ENCODE data around the gene KRTAP1-5. TPM values are rescaled to one million over a fixed set of nuclear protein-coding genes. Genes with fewer than 3 reads are reported as not detected.

Gene KRTAP1-5
- 25.0 and 31.8 TPM in 2 replicates for total RNA-seq

DNA sequence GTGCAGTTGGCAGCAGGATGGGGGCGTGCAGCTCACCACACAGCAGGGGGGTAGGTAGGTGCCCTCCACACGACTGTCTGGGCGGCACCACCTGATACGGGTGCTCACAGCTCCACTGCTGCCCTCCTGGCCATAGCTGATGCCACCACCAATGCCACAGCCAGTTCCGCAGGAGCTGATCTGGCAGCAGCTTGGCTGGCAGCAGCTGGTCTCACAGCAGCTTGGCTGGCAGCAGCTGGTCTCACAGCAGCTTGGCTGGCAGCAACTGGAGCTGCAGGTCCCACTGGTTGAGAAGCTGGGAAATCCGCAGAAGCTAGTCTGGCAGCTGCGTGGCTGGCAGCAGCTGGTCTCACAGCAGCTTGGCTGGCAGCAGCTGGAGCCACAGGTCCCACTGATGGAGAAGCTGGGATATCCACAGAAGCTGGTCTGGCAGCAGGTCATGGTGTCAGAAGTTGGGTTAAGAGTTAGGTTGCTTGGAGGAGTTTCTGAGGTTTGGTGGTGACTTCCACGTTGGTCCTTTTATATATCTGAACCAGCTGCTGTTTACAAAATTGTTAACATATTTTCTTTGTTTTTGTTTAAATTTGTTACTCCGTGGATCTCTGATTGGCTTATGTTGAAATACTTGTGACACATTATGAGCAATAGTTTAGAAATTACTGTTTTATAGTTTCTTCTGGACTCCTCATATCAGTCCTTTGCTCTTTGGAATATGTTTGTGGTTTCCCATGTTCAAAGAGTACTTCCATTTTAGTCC, at the start of gene KRTAP1-5:
TSS of gene KRTAP1-5 (minus strand) at position 494 of the 757 bp plus-strand sequence. CDS start at position 441, 53 bp downstream.
- Histone ChIP-seq H3K27ac (ENCODE audit: low read depth, low read length) (peak within 1 kb of the TSS; percentile 59), H3K27me3 (ENCODE audit: insufficient read depth, low read length) (no peaks in the 10 kb centered on the region), H3K4me2 (ENCODE audit: insufficient read depth, low read length) (peak within 1 kb of the TSS; percentile 67), H3K79me2 (ENCODE audit: insufficient read depth, low read length) (no peaks in the 10 kb centered on the region), H3K9me3 (ENCODE audit: low read depth, low read length) (no peaks in the 10 kb centered on the region), H2AFZ (ENCODE audit: low read length) (peak within 1 kb of the TSS; percentile 36), H3K4me3 (ENCODE audit: insufficient read depth, low read length) (peak within 1 kb of the TSS; percentile 54), H4K20me1 (ENCODE audit: insufficient read depth, low read length) (no peaks in the 10 kb centered on the region), H3K4me1 (ENCODE audit: insufficient read depth, low read length) (peaks cover 36% of the 10 kb centered on the region), H3K36me3 (ENCODE audit: insufficient read depth, low read length) (no peaks in the 10 kb centered on the region)
- TF ChIP-seq CTCF (IDR thresholded peaks at IDR 0.05; ENCODE audit: extremely low read depth, low read depth, low read length), result no peak
- peak; percentile 89 for DNase-seq (ENCODE audit: insufficient read length, low spot score, missing footprints)

DNA sequence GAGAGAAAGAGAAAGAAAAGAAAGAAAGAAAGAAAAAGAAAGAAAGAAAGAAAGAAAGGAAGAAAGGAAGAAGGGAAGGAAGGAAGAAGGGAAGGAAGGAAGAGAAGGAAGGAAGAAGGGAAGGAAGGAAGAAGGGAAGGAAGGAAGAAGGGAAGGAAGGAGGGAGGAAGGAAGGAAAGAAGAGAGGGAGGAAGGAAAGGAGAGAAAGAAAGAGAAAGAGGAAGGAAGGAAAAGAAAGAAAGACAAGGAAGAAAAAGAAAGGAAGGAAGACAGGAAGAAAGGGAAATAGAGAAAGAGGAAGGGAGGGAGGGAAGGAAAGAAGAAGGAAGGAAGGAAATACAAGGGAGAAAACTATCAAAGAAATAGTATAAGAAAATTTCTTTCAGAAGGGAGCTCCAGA, 49.8 kb upstream of the KRTAP1-5 start:
- peaks cover 3% of the 10 kb centered on the region for H3K4me1 ChIP-seq (ENCODE audit: insufficient read depth, low read length)
- no peak overlapping the region for H3K27ac ChIP-seq (ENCODE audit: low read depth, low read length)
- H3K36me3 ChIP-seq (ENCODE audit: insufficient read depth, low read length), result no peaks in the 10 kb centered on the region
- H3K4me2 ChIP-seq (ENCODE audit: insufficient read depth, low read length), result no peak overlapping the region
- H4K20me1 ChIP-seq (ENCODE audit: insufficient read depth, low read length), result no peaks in the 10 kb centered on the region
- H3K27me3 ChIP-seq (ENCODE audit: insufficient read depth, low read length), result no peaks in the 10 kb centered on the region
- H3K9me3 ChIP-seq (ENCODE audit: low read depth, low read length), result no peaks in the 10 kb centered on the region
- H3K79me2 ChIP-seq (ENCODE audit: insufficient read depth, low read length), result no peaks in the 10 kb centered on the region
- TF ChIP-seq CTCF (IDR thresholded peaks at IDR 0.05; ENCODE audit: extremely low read depth, low read depth, low read length), result no peak
- no peak overlapping the region for H2AFZ ChIP-seq (ENCODE audit: low read length)
- no peak overlapping the region for H3K4me3 ChIP-seq (ENCODE audit: insufficient read depth, low read length)
- DNase-seq (ENCODE audit: insufficient read length, low spot score, missing footprints), result no peak

- no peak for TF ChIP-seq CTCF (IDR thresholded peaks at IDR 0.05; ENCODE audit: extremely low read depth, low read depth, low read length)
- no peaks in the 10 kb centered on the region for H3K36me3 ChIP-seq (ENCODE audit: insufficient read depth, low read length)
- H3K79me2 ChIP-seq (ENCODE audit: insufficient read depth, low read length), result no peaks in the 10 kb centered on the region
- no peak overlapping the region for H3K4me3 ChIP-seq (ENCODE audit: insufficient read depth, low read length)
- no peak overlapping the region for H3K27ac ChIP-seq (ENCODE audit: low read depth, low read length)
- H3K9me3 ChIP-seq (ENCODE audit: low read depth, low read length), result no peaks in the 10 kb centered on the region
- H2AFZ ChIP-seq (ENCODE audit: low read length), result no peak overlapping the region
- H4K20me1 ChIP-seq (ENCODE audit: insufficient read depth, low read length), result no peaks in the 10 kb centered on the region
- no peaks in the 10 kb centered on the region for H3K27me3 ChIP-seq (ENCODE audit: insufficient read depth, low read length)
- DNase-seq (ENCODE audit: insufficient read length, low spot score, missing footprints), result no peak
- H3K4me2 ChIP-seq (ENCODE audit: insufficient read depth, low read length), result no peak overlapping the region
- peaks cover 3% of the 10 kb centered on the region for H3K4me1 ChIP-seq (ENCODE audit: insufficient read depth, low read length)
Measured at GRCh38 chr17:41073676-41074075, 46.7 kb upstream of the KRTAP1-5 start.

- peak overlapping the region; percentile 4 for H2AFZ ChIP-seq (ENCODE audit: low read length)
- no peak for TF ChIP-seq CTCF (IDR thresholded peaks at IDR 0.05; ENCODE audit: extremely low read depth, low read depth, low read length)
- no peak for DNase-seq (ENCODE audit: insufficient read length, low spot score, missing footprints)
Measured at GRCh38 chr17:41071606-41072360, 44.8 kb upstream of the KRTAP1-5 start.

More at GRCh38 chr17:41071606-41072360, 44.8 kb upstream of the KRTAP1-5 start:
- Histone ChIP-seq H3K36me3 (ENCODE audit: insufficient read depth, low read length) (no peaks in the 10 kb centered on the region), H3K4me2 (ENCODE audit: insufficient read depth, low read length) (no peak overlapping the region), H3K9me3 (ENCODE audit: low read depth, low read length) (no peaks in the 10 kb centered on the region), H4K20me1 (ENCODE audit: insufficient read depth, low read length) (no peaks in the 10 kb centered on the region), H3K27me3 (ENCODE audit: insufficient read depth, low read length) (no peaks in the 10 kb centered on the region), H3K4me3 (ENCODE audit: insufficient read depth, low read length) (no peak overlapping the region), H3K4me1 (ENCODE audit: insufficient read depth, low read length) (peaks cover 3% of the 10 kb centered on the region), H3K27ac (ENCODE audit: low read depth, low read length) (no peak overlapping the region), H3K79me2 (ENCODE audit: insufficient read depth, low read length) (no peaks in the 10 kb centered on the region)

Measured in osteoblast (primary cell).